Gastroesophageal sphincter (tissue), 3 donors: ENCODE results near the gene ARMC9.

Source experiments
- EP300 ChIP-seq: sonication (generic); formaldehyde crosslinking; IDR thresholded peaks from one replicate; pipeline ENCODE4 v1.6.1; 2017; ENCODE audit warnings: antibody characterized with exemption, mild to moderate bottlenecking
- POLR2A ChIP-seq, 2 donors: fragments of 450-650 bp; IDR thresholded peaks; one replicate each; pipeline ENCODE4 v1.6.1; 2017; ENCODE audit warnings: antibody characterized with exemption in 2 of 2, mild to moderate bottlenecking in 2 of 2, moderate library complexity in 1 of 2
- POLR2AphosphoS5 ChIP-seq: sonication (generic); formaldehyde crosslinking; IDR thresholded peaks from one replicate; pipeline ENCODE4 v1.6.1; 2017; ENCODE audit warnings: antibody characterized with exemption
- TF ChIP-seq, protein P1 (sequence below), 4 experiments: fragments of 200-600 bp in 2 of 4; fragments of 450-650 bp in 2 of 4; sonication (generic) in 1 of 4; IDR thresholded peaks; one replicate each; pipeline ENCODE4 v1.5.1; 2017 to 2019; ENCODE audit warnings: antibody characterized with exemption in 4 of 4, mild to moderate bottlenecking in 2 of 4, moderate library complexity in 2 of 4

DNA sequence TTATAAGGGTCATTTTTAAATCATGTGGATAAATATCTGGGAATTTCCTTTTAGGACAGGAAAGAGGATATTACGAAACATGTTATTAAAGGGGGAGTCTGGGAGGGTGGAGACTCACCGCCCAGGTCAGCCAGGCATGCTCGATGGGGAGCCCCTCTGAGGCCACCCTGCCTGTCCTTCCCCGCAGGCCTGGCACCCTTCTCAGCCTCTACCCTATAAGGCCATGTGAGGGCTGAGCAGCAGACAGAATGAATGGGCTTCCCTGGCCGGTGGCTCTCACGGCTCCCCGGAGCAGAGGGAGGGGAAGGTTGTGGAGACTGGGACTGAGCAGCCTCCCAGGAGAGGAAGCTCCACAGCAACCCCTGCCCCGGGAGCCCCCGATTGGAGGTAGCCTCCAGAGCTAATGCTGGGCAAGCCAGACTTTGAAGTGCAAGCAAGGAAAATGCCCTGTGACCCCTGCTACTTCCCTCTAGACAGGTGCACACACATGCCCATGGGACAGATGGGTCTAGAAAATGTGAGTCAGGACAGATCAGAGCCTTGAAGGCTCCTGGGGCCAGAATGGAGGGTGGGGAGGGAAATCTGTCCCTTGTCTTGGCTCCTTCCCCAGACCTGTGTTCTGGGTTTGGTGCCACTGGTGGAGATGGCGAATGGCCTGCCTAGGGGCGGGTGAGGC is 13.2 kb upstream of the ARMC9 start:
- TF ChIP-seq EP300 (no peak), POLR2A (IDR thresholded peaks at IDR 0.05) (no peak), POLR2AphosphoS5 (no peak)
- TF ChIP-seq, protein P1, sequence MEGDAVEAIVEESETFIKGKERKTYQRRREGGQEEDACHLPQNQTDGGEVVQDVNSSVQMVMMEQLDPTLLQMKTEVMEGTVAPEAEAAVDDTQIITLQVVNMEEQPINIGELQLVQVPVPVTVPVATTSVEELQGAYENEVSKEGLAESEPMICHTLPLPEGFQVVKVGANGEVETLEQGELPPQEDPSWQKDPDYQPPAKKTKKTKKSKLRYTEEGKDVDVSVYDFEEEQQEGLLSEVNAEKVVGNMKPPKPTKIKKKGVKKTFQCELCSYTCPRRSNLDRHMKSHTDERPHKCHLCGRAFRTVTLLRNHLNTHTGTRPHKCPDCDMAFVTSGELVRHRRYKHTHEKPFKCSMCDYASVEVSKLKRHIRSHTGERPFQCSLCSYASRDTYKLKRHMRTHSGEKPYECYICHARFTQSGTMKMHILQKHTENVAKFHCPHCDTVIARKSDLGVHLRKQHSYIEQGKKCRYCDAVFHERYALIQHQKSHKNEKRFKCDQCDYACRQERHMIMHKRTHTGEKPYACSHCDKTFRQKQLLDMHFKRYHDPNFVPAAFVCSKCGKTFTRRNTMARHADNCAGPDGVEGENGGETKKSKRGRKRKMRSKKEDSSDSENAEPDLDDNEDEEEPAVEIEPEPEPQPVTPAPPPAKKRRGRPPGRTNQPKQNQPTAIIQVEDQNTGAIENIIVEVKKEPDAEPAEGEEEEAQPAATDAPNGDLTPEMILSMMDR (IDR thresholded peaks at IDR 0.05), result no peak
